ENCODE data around the gene TRIM3.

TRIM3 gene

DNA sequence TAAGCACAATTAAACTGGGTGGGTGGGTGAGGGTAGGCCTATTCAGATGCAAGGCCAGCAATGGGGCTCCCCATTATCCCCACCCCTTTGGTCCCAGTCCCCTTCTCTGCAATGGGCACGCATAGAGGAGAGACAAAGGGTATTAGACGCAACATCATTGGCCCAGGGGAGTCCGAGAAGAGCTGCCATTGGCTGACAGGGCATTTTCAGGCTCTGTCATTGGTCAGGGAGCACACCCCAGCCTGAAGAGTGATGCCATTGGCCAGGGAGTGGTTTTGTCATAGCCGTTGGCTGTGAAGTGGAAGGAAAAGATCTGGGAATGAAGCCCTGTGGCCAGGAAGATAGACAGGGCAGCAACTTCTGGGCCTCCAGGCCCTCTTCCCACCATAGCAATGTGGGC, 2.8 kb upstream of the TRIM3 start:
- DNase-seq = no peak

GRCh38 chr11:6475936-6476335, 2.2 kb upstream of the TRIM3 start:
- DNase-seq = no peak

GRCh38 chr11:6474806-6475500, 1.2 kb upstream of the TRIM3 start:
- no peak for DNase-seq

DNA sequence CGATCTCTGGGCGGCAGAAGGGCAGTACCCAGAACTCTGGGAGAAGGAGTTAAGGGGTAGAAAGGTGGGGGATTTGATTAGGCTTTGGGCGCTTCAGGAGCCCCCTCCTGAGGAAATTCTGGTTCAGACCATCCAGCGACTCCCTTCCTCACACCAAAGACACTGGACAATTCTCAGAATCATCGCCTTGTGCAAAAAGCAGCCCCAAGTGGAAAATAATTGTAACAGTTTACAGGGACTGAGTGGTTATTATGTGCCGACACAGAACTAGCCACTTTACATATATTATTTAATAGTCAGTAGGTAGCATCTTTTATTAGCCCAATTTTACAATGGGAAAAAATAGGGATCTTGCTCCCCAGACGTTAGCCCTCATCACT, 662 bp upstream of the TRIM3 start:
- DNase-seq = no peak

GRCh38 chr11:6472934-6473333, 807 bp downstream of the TRIM3 start:
- no peak for DNase-seq

DNA sequence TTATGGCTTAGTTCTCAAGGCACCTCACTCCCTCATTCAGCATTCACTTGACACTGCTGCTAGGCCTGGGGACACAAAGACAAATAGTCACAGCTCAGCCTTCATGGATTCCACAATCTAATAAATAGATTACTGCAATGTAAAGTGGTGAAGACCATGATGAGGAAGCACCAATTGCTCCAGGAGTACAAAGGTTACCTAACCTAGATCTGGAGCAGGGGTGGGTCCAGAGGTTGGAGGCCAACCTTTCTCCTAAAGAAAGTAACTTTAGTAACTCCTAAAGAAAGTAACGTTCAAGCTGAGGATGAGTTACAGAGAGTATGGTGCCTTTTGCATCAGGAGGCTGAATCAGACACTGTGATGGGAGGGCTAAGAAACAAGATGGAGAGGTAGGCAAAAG, 4.1 kb downstream of the TRIM3 start:
- DNase-seq = no peak

GRCh38 chr11:6468712-6469495, 4.8 kb downstream of the TRIM3 start:
- no peak for DNase-seq

- DNase-seq = no peak
Observed at GRCh38 chr11:6459099-6459450, 14.7 kb downstream of the TRIM3 start.

GRCh38 chr11:6458352-6459098, 15.2 kb downstream of the TRIM3 start:
- DNase-seq = no peak

DNA sequence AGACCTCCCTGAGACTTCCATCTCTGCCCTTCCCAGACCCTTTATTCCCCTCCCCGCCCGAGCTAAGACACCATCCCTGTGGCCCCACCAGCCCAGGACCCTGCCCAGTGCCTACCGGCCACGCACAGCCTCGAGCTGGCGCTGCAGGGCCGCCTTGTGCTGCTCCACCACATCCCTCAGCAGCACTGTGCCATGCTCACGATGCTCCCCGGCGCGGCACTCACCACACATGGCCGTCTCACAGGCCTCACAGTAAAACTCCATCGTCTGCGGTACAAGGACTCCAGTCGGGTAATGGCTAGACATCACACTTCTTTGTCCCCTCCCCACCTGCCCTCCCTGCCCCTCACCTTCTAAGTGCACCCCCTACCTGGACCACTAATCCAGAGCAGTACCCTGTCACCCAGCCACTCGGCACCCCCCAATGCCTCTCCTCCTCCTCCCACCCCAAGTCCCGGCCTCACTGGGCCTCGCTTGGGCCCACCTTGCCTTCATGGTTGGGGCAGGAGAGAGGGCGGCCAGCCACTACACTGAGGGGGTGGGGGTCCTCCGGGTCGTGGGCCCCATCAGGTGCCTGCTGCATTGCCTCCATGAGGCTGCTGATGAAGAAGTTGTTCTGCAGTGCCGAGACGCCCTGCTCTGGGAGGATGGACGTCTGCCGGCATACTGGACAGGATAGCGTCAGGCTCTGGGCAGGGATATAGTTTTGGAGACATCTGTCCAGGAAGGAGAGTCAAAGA, 16.0 kb downstream of the TRIM3 start:
- no peak for DNase-seq

DNA sequence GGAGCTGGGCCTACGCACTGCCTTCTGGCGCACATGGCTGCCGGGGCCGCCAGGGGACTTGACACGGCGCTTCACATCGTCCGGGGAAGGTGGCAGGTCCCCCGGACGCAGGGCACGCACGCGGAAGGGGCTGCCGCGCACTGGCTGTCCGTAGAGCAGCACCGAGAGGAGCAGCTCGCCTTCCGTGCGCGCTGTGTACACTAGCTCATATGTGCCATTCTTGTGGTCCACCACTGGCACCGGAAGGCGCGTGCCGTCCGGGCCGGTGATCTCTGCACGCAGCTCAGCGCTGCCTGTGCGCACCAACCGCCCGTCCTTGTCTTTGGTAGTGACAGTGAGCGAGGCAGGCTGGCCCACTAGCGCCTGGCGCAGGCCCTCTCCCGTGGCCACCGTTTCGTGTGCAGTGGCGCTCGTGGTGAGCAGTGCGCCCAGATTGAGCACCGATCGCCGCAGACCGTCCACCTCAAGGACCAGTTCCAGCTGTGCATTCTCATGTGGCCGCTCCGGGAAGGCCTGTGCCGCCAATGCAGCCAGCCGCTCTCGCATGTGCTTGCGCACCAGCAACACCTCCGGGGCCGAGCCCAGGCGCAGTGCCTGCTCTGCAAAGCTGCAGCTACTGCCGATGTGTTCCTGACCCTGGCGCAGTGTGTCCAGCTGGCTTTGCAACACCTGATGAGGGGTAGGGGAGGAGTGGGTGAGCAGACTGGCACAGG, 17.2 kb downstream of the TRIM3 start:
- DNase-seq = no peak

GRCh38 chr11:6455070-6455469, 18.7 kb downstream of the TRIM3 start:
- no peak for DNase-seq

DNA sequence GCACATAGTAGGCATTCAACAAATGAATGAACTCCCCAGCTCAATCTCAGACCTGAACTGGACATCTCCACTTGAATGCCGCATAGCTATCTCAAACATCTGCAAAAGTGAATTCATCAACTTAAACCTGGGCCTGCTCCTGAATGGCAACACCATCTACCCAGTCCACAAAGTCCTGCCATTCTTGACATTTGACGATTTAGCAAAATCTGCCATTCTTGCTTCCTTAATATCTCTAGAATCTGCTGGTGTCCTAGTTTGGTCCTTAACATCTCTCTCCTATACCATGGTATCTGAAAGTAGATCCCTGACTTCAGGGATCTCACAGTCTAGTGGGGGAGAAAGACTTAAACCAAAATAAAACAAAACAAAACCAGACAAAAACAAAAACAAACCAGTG, 20.6 kb downstream of the TRIM3 start:
- DNase-seq = no peak

- DNase-seq = no peak
Observed at GRCh38 chr11:6452219-6452618, 21.5 kb downstream of the TRIM3 start.

GRCh38 chr11:6448574-6448973, 25.2 kb downstream of the TRIM3 start:
- no peak for DNase-seq

- DNase-seq = peak; percentile 54 to 57
Observed at GRCh38 chr11:6443269-6444003, 30.3 kb downstream of the TRIM3 start.

DNA sequence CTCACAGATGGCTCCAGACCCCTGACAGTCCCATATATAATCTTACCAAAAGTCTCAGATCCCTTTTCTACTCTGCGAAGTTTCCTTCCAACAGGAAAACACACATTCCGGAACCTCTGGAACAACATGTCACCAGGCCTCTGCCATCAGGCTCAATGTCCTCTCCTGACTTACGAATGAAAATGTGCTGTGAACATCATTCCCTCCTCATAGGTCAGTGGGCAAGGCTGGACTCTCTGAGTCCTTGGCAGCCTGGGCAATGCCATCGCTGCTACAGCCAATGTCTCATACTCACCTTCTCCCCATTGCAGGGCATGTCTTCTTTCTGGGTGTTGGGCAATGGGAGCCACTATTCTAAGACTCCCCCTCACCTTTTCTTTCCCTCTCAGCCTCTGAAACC, 31.3 kb downstream of the TRIM3 start:
- no peak for DNase-seq

DNA sequence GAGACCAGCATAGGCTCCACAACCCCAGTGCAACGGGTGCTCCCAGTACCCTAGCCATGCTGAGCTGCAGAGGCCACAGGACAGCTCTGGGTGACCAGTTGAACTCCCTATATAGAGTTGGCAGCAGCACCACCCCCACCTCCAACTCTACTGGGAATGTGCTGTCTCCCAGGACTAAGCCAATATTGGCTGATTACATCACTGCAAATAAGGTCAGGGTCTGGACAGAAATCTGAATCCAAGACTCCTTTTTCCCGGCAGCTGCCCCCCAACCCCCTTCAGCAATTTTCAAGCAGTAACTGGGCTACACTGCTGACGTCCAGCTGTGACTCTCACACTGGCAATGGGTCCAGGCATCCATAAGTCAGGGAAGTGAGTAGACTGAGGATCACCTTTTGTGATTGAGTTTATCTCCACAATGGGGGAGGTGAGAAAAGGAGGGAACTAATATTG, 32.8 kb downstream of the TRIM3 start, which contains the start of gene HPX:
HPX (minus strand) TSS at position 82 of the 453 bp plus-strand sequence; CDS start at position 58, 24 bp downstream.
- no peak for DNase-seq

- peak; percentile 39 to 41 for DNase-seq
Observed at GRCh38 chr11:6438979-6439571, 34.7 kb downstream of the TRIM3 start.

DNA sequence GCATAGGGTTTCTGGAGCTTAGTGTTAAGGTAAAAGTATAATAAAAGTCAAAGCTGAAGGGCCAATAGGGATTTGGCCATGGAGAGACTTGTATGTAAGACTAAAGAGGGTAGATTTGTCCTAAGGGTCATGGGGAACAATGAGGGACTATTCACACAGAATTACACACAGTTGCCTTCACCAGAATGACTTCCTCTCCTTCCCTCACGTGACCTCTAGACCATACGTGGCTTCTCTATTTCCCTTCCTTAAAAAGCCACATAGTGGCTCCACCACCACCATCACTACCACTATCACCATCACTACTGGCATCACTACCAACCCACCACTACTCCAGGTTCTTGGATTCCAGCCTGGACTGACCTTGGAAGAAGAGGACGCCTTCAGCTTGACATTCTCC, 35.7 kb downstream of the TRIM3 start:
- DNase-seq = no peak

DNA sequence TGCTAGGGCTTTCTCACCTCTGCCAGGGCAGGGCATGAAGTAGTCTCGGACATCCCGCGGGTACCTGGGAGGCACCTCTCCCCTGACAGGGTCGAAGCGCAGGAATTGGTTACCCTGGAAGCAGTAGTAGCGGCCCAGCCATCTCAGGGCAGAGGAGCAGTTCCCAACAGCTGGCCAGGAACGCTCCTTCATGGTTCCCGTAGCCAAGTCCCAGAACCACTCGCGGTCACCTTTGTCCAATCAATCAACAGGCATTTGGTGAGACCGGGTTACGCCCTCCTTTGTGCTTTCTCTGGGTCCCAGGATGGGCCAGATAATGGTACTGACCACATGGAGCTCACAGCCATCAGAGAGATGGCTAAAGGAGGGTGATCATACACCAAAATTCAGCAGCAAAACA, 36.3 kb downstream of the TRIM3 start:
- no peak for DNase-seq

All from stimulated activated CD4-positive, alpha-beta T cell treated with anti-CD3 and anti-CD28 coated beads, Interleukin-2, amount 100 ng/mL, for 48 hours (primary cell).